ENCODE data around the gene WDR49.

The WDR49 gene

DNA sequence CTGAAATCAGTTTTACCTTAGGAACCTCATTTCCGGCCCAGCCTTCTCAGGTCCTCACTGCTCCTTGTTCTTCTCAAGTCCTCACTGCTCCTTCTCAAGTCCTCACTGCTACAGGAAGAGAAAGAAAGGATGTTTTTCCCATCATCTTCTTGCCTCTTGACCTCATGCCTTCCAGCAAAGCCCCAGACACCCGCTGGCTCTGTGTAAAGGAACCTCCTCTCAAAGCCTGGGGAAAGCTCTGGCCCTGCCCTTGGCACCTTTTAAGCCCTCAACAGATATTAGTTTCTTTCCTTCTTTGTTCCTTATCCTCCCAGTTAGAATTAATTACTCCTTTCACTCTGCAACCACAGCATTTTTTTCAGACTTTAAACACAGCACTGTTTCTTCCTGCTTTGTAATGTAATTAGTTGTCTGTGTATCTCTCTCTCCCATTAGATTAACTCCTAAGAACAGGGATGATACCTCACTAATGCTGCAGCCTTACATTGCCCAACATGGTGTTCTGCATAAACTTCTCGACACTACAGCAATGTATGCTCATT, 4.0 kb upstream of the WDR49 start:
- DNase-seq (ENCODE audit: extremely low read depth, low read depth), result no peak
- TF ChIP-seq, protein P1, sequence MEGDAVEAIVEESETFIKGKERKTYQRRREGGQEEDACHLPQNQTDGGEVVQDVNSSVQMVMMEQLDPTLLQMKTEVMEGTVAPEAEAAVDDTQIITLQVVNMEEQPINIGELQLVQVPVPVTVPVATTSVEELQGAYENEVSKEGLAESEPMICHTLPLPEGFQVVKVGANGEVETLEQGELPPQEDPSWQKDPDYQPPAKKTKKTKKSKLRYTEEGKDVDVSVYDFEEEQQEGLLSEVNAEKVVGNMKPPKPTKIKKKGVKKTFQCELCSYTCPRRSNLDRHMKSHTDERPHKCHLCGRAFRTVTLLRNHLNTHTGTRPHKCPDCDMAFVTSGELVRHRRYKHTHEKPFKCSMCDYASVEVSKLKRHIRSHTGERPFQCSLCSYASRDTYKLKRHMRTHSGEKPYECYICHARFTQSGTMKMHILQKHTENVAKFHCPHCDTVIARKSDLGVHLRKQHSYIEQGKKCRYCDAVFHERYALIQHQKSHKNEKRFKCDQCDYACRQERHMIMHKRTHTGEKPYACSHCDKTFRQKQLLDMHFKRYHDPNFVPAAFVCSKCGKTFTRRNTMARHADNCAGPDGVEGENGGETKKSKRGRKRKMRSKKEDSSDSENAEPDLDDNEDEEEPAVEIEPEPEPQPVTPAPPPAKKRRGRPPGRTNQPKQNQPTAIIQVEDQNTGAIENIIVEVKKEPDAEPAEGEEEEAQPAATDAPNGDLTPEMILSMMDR (IDR thresholded peaks at IDR 0.05; ENCODE audit: low read depth, low read length), result no peak

DNA sequence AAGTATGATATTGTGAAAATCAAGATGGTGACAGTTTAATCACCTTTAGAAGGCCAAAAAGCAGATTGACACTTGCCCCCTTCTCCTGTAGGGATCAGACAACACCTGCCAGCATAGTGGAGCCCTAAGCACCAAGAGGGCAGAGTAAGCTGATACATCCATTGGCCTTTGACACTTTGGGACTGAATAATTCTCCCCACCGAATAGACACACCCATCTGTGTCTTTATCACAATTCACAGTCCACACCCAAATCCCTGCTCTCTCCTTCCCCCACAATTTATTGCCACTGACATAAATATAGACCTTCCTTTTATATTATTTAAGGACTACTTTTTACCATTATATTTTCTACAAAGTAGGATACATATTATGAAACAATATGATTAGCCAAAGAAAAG, 3.1 kb upstream of the WDR49 start:
- TF ChIP-seq, protein P1 (IDR thresholded peaks at IDR 0.05; ENCODE audit: low read depth, low read length), result no peak
- DNase-seq (ENCODE audit: extremely low read depth, low read depth), result no peak

DNA sequence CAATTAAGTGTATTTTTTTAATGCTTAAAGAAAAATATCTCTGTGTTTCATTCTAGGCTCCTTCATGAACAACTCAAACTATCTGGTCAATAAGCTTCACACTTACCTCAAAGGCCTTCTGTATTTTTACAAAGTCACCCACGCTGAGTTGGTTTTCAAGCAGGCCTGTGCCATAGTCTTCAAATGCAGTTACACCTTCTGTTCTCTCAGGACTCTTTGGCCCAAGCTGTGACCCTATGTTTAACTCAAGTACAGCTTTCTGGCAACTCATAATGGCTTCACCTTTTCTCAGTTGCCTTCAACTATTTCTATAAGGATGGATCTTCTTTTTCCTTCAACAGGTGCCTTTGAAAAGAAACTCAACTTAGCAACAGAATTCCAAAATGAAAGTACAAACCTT, 587 bp downstream of the WDR49 start:
- DNase-seq (ENCODE audit: extremely low read depth, low read depth), result no peak
- TF ChIP-seq, protein P1 (IDR thresholded peaks at IDR 0.05; ENCODE audit: low read depth, low read length), result no peak

DNA sequence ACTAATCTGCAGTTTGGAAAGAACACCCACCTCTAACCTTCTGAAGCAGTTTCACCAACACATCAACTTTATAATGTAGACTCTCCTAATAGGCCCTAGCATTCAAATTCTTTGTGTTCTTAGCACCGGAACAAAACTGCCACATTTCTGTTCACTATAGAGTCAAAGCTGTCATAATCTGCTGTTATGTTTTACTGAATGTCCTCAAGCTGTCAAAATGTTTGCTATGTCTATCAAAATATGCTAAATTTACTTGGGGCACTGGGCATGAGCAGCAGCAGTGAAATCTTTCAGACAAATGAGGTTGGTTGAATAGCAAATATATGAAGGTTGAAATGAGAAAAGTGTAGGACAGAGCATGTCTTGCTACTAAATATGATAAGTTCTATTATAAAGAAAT, 1.9 kb downstream of the WDR49 start:
- TF ChIP-seq, protein P1 (IDR thresholded peaks at IDR 0.05; ENCODE audit: low read depth, low read length), result no peak
- no peak for DNase-seq (ENCODE audit: extremely low read depth, low read depth)

DNA sequence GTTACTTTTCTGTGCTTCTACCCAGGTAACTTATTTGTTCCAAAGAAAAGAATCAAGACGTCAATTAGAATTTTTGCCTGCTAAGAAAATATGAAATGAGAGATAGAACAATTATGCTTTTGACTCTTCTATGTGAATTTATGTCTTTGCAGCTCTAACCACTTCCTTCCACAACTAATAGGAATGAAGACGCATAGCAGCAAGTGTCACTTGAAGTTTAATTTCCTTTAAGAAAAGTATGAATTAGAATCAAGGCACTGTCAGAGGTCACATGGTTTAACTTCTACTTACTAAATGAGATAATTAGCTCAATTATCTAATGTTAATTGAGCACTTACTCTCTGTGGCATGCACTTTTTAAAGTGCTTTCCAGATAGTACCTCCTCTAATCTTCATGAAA, 3.3 kb downstream of the WDR49 start:
- no peak for DNase-seq (ENCODE audit: extremely low read depth, low read depth)
- TF ChIP-seq, protein P1 (IDR thresholded peaks at IDR 0.05; ENCODE audit: low read depth, low read length), result no peak

DNA sequence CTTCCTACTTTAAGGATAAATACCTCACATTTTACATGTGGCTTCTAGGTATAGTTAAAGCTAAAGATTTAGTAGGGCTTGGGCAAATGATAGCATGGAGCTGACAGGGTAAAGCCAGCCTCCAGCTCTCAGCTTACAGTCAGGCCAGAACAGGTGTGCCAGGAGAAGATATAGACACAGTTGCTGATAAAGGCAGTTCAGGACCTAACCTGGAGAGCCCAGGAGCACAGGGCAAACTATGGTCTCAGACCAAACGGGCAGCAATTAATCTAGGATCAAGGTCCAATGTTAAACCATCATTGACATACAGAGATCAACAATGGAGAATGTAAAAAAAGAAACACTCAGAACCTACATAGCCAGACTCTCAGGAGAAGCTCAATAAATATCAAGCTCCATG, 4.0 kb downstream of the WDR49 start:
- DNase-seq (ENCODE audit: extremely low read depth, low read depth), result no peak
- TF ChIP-seq, protein P1 (IDR thresholded peaks at IDR 0.05; ENCODE audit: low read depth, low read length), result no peak

DNA sequence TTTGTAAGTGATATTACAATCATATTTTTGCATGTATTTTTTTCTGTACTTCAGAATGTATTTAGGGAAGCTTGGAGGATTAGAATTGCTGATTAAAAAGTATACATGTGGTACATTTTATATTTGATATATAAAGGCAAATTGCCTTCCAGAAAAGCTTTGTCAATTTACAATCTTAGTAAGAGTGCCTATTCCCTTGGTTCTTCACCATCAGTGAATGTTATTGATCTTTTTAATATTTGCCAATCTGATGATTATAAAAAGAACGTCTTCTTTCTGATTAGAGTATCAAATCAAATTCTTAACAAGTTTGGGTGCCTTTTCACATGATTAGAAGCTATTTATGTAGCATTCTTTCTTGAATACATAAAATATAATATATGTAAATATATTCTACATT, 9.1 kb downstream of the WDR49 start:
- no peak for DNase-seq (ENCODE audit: extremely low read depth, low read depth)
- TF ChIP-seq, protein P1 (IDR thresholded peaks at IDR 0.05; ENCODE audit: low read depth, low read length), result no peak
